Mammary epithelial cell (primary cell): ENCODE measurements around the gene GOT1.

ENCODE experiments used
- EZH2 ChIP-seq: IDR thresholded peaks from 2 replicates; pipeline ENCODE4 v1.6.1; 2012; ENCODE audit warnings: low read length, inconsistent platforms, borderline replicate concordance
- TF ChIP-seq, protein P1 (sequence below), 2 donors: IDR thresholded peaks in 1 of 2; conservative IDR thresholded peaks in 1 of 2; 2 replicates each; pipeline ENCODE4 v1.5.1; 2011 to 2012; ENCODE audit warnings: inconsistent platforms in 2 of 2, low read length in 2 of 2, mild to moderate bottlenecking in 2 of 2, control low read depth in 1 of 2, low read depth in 1 of 2; ENCODE audit not compliant: insufficient read depth in 1 of 2; ENCODE audit errors: extremely low read depth in 1 of 2

DNA sequence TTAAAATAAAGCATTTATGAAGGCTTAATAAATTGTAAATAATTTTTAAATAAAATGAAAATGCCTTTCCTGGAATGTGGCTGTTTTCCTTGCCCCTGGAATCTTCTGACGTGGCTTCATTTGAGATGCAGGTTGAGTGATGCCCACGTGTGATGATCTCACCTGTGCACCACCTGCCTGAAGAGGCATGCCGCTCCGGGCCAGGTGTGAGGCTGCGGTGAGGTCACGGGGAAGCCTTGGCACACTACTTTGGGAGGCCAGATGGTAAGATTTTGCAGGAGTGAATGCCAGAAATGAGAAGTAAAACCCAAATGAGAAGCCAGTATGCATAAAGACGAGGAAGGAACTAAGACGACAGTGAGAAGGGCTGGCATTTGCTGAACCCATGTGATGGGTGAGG, 36.2 kb downstream of the GOT1 start:
- TF ChIP-seq, protein P1, sequence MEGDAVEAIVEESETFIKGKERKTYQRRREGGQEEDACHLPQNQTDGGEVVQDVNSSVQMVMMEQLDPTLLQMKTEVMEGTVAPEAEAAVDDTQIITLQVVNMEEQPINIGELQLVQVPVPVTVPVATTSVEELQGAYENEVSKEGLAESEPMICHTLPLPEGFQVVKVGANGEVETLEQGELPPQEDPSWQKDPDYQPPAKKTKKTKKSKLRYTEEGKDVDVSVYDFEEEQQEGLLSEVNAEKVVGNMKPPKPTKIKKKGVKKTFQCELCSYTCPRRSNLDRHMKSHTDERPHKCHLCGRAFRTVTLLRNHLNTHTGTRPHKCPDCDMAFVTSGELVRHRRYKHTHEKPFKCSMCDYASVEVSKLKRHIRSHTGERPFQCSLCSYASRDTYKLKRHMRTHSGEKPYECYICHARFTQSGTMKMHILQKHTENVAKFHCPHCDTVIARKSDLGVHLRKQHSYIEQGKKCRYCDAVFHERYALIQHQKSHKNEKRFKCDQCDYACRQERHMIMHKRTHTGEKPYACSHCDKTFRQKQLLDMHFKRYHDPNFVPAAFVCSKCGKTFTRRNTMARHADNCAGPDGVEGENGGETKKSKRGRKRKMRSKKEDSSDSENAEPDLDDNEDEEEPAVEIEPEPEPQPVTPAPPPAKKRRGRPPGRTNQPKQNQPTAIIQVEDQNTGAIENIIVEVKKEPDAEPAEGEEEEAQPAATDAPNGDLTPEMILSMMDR (conservative IDR thresholded peaks at IDR 0.05 in 1 of 2, IDR thresholded peaks at IDR 0.05 in 1 of 2; ENCODE audit: extremely low read depth in 1 of 2, insufficient read depth in 1 of 2, low read depth in 1 of 2, low read length in 2 of 2): no peak
- no peak for TF ChIP-seq EZH2
